AG09319 (cell line): ENCODE data around the gene ZIC5.

Experiments
- DNase-seq: peaks from one replicate; pipeline ENCODE4 v3.0.0-alpha.2; 2010; ENCODE audit warnings: low read depth; ENCODE audit errors: extremely low read depth
- TF ChIP-seq, protein P1 (sequence below): IDR thresholded peaks from 2 replicates; pipeline ENCODE4 v1.5.1; 2011; ENCODE audit warnings: low read depth, mild to moderate bottlenecking, inconsistent platforms, low read length, moderate library complexity

The ZIC5 gene

DNA sequence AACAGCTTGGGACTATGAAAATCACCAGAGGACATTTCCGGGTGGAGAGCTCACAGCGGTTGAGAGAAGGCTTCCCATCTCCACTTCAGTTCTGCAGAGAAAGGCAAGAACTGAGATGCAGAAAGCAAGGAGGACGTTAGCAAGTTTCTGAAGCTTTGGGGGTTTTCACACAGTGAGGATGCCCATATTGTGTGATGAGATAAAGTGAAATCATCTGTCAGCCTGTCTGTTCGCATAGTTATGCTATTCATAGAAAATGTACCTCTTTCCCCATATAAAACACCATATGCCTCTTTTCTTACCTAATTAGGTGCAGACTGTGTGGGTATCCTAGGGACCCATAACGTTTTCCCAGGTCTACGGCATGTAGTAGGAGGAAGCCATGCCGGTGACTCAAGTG lies 27.5 kb downstream of the ZIC5 start:
- DNase-seq = no peak
- TF ChIP-seq, protein P1, sequence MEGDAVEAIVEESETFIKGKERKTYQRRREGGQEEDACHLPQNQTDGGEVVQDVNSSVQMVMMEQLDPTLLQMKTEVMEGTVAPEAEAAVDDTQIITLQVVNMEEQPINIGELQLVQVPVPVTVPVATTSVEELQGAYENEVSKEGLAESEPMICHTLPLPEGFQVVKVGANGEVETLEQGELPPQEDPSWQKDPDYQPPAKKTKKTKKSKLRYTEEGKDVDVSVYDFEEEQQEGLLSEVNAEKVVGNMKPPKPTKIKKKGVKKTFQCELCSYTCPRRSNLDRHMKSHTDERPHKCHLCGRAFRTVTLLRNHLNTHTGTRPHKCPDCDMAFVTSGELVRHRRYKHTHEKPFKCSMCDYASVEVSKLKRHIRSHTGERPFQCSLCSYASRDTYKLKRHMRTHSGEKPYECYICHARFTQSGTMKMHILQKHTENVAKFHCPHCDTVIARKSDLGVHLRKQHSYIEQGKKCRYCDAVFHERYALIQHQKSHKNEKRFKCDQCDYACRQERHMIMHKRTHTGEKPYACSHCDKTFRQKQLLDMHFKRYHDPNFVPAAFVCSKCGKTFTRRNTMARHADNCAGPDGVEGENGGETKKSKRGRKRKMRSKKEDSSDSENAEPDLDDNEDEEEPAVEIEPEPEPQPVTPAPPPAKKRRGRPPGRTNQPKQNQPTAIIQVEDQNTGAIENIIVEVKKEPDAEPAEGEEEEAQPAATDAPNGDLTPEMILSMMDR = no peak

- TF ChIP-seq, protein P1 = no peak
- DNase-seq = no peak
Observed at GRCh38 chr13:99941911-99942310, 29.7 kb downstream of the ZIC5 start.

DNA sequence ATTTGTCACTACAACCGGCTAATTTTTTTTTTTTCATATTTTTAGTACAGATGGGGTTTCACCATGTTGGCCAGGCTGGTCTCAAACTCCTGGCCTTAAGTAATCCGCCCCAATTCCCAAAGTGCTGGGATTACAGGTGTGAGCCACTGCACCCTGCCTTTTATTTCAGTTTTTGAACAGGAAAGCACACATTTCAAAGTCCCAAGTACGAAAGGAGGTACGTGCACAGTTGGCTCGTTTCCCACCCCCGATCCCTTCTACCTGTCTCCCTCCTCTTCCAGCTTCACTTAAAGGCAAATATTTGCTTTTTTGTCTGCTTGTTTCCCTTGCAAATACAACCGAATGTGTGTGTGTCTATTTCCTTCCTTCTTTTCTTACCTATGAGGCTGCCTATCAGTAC lies 30.5 kb downstream of the ZIC5 start:
- no peak for DNase-seq

DNA sequence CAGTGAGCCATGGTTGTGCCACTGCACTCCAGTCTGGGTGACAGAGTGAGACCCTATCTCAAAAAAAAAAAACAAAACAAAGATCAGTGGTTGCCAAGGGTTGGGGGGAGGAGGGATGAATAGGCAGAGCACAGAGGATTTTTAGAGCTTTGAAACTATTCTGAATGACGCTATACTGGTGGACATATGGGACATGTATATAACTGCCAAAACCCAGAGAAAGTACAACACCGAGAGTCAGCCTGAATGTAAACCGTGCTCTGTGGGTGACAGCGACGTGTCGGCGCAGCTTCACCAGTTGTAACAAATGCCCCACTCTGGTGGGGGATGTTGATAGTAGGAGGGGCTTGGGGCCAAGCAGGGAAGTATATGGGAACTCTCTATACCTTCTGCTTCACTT lies 32.9 kb downstream of the ZIC5 start:
- no peak for DNase-seq
- TF ChIP-seq, protein P1 = no peak

More for the DNA sequence above, 30.5 kb downstream of the ZIC5 start:
- TF ChIP-seq, protein P1 = no peak

DNA sequence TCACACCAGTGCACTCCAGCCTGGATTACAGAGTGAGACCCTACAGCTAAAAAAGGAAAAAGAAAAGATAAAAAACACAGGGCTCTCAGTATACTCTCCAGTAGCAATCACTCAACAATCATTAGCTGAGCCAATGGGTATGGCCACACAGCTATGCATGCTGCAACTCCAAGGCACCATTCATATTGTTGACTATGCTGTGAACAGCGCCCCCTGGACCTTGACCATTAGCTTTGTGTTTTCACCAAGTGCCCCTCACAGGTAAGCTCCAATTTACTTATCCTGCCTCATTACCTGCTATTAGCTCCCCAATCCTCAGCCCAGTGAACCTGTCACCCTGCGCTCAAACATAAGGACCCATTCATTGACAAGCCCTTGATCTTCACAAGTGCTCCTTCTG lies 35.8 kb downstream of the ZIC5 start:
- no peak for DNase-seq
- TF ChIP-seq, protein P1 = no peak

DNA sequence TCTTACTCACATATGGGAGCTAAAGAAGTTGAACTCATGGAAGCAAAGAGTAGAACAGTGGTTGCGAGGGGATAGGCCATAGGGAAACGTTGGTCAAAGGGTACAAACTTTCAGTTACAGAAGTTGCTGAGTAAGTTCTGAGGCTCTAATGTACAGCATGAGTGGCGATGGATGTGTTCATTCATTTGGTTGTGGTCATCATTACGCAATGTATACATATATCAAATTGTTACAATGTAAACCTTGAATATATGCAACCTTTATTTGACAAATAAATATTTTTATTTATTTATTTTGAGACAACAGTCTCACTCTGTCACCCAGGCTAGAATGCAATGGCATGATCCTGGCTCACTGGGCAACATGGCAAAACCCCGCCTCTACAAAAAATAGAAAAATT lies 38.7 kb downstream of the ZIC5 start:
- no peak for DNase-seq
- TF ChIP-seq, protein P1 = no peak

DNA sequence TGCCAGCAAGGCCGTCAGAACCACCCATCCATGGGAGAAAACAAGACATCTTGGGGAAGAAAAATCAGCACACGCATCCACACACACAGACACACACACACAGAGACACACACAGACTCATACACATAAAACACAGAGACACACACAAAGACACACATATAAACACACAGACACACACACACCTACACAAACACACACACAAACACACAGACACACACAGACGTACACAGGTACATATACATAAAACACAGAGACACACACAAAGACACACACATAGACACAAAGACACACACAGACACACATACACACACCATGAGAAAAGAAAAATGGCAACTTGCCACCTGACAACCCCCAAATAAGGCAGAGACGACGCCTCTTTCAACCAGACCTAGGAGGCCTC lies 40.6 kb downstream of the ZIC5 start:
- DNase-seq = no peak
- TF ChIP-seq, protein P1 = no peak
